KMS-11 (cell line): ENCODE measurements around the gene BMI1.

ENCODE experiments used
- H2AFZ ChIP-seq: fragments of 200-600 bp; sonication (generic); 2 replicates; pipeline ENCODE4 v1.6.1; 2016; ENCODE audit warnings: antibody characterized with exemption, mixed run types, low read depth
- H3K27ac ChIP-seq: fragments of 200-600 bp; sonication (generic); 2 replicates; pipeline ENCODE4 v1.6.1; 2016; ENCODE audit warnings: mild to moderate bottlenecking, mixed run types
- H3K27me3 ChIP-seq: fragments of 200-600 bp; sonication (generic); 2 replicates; pipeline ENCODE4 v1.6.1; 2017; ENCODE audit warnings: mild to moderate bottlenecking, low read depth, mixed run types, moderate library complexity; ENCODE audit not compliant: insufficient read depth
- H3K36me3 ChIP-seq: fragments of 200-600 bp; sonication (generic); 2 replicates; pipeline ENCODE4 v1.6.1; 2017; ENCODE audit warnings: mild to moderate bottlenecking, mixed run types; ENCODE audit not compliant: insufficient read depth
- H3K4me1 ChIP-seq: fragments of 200-600 bp; sonication (generic); 2 replicates; pipeline ENCODE4 v1.6.1; 2016; ENCODE audit warnings: mild to moderate bottlenecking, low read depth, mixed run types; ENCODE audit not compliant: poor library complexity, severe bottlenecking
- H3K4me2 ChIP-seq: fragments of 200-600 bp; sonication (generic); 2 replicates; pipeline ENCODE4 v1.7.0; 2016; ENCODE audit warnings: mild to moderate bottlenecking, mixed run types
- H3K4me3 ChIP-seq: fragments of 200-600 bp; sonication (generic); IDR thresholded peaks from 2 replicates; pipeline ENCODE4 v1.6.1; 2017; ENCODE audit warnings: low read depth, low read length, mixed read lengths; ENCODE audit not compliant: insufficient read depth
- H3K79me2 ChIP-seq: fragments of 200-600 bp; sonication (generic); 2 replicates; pipeline ENCODE4 v1.6.1; 2016; ENCODE audit warnings: low read depth, mixed run types; ENCODE audit not compliant: insufficient read depth
- H3K9ac ChIP-seq: fragments of 200-600 bp; sonication (generic); 2 replicates; pipeline ENCODE4 v1.6.1; 2016; ENCODE audit warnings: mild to moderate bottlenecking, mixed run types
- H4K20me1 ChIP-seq: fragments of 200-600 bp; sonication (generic); 2 replicates; pipeline ENCODE4 v1.6.1; 2016; ENCODE audit warnings: mild to moderate bottlenecking, mixed run types; ENCODE audit not compliant: insufficient read depth
- CTCF ChIP-seq: fragments of 200-600 bp; sonication (generic); conservative IDR thresholded peaks from 2 replicates; pipeline ENCODE4 v1.6.1; 2017; ENCODE audit warnings: low read depth, mild to moderate bottlenecking, antibody characterized with exemption, low read length, moderate library complexity, mixed read lengths

The BMI1 gene

GRCh38 chr10:22379059-22379458 lies 58.2 kb downstream of the BMI1 start:
- Histone ChIP-seq H3K36me3 (no peaks in the 10 kb centered on the region), H3K27ac (no peak overlapping the region), H4K20me1 (no peaks in the 10 kb centered on the region), H3K9ac (no peak overlapping the region), H3K79me2 (no peaks in the 10 kb centered on the region), H2AFZ (no peak overlapping the region), H3K27me3 (no peaks in the 10 kb centered on the region), H3K4me3 (no peak overlapping the region), H3K4me2 (no peak overlapping the region), H3K4me1 (peaks cover 8% of the 10 kb centered on the region)
- no peak for TF ChIP-seq CTCF
